GM18868 (cell line): ENCODE results near the gene NPR2.

Experiments used
- ATAC-seq: cut with Tn5 transposase; IDR thresholded peaks from one replicate; pipeline ENCODE4 v1.9.1; 2021; ENCODE audit warnings: mild to moderate bottlenecking, moderate library complexity; ENCODE audit not compliant: unreplicated experiment

NPR2 gene

DNA sequence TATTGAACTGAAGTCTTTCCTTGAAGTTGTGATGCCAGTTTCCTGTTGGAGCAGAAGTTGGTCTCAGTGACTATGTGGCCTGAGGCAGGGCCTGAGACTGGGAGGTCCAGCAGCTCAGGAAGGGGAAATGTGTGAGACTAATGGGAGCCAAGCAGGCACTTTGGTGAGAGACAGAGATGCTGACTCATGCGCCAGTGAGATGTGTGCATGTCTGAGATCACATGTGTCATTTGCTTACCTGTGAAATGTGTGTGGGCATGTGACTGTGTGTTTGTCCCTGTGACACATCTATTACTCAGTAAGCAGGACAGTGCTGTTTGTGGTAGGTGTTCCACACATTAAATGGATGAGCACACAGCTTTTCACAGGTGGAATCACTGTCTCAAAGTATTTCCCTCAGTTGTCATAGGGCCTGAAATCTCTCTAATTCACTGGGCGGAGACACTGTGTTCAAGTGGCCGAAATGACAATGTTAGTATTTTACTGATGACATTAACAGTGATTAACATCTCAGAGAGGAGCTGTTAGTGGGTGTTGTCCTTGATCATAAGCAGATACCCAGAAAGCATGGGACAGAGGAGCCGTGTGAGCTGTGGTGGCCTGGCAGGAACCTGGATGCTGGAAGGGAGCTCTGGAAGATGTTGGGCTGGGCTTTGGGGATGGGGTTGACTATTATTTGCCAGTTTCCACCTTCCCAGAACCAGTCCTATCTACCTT, 7.4 kb downstream of the NPR2 start:
- peak; percentile 62 for ATAC-seq

DNA sequence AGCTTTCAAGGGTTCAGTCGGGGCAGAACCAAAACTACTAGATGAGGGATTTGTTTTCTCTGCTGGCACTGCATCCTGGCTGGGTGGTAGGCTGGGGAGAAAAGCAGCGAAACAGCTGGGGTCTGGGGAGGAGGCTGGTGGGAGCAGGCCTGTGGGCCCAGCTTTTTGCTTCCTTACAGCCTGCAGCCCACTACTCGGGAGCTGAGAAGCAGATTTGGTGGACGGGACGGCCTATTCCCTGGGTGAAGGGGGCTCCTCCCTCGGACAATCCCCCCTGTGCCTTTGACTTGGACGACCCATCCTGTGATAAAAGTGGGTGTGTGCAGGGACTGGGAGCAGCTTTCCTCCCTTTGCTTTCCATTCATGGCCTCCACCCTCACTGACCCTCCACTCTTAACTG, 9.1 kb downstream of the NPR2 start:
- ATAC-seq, result no peak

DNA sequence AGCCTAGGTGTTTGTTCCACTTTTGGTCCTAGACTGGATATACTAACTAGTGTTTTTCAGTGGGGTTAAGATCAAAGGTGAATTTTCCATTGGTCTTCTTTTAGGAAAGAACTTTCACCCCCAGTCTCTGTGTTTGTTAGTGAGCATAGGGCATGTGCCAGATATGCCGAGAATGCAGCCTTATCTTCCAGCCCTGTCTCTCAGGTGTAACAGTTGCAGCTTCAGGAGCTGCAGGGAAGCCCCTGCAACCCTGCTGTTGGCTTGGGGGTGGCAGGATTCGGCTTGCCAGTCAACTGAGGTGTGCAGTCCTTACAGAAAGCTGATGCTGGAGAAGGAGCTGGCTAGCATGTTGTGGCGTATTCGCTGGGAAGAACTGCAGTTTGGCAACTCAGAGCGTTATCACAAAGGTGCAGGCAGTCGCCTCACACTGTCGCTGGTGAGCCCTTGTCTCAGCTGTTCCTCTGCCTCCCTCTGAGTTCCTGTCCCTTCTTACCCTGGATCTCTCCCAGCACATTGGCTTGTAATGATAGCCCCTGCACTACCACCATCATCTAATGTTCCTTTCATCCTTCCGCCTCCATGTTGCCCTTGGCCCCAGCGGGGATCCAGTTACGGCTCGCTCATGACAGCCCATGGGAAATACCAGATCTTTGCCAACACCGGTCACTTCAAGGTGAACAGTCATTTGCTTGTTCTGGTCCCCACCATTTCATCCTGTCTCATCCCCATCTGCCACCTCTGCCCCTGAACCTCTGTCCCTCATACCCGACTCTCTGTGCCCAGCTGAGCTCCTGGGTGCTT, 10.1 kb downstream of the NPR2 start:
- ATAC-seq, result no peak

DNA sequence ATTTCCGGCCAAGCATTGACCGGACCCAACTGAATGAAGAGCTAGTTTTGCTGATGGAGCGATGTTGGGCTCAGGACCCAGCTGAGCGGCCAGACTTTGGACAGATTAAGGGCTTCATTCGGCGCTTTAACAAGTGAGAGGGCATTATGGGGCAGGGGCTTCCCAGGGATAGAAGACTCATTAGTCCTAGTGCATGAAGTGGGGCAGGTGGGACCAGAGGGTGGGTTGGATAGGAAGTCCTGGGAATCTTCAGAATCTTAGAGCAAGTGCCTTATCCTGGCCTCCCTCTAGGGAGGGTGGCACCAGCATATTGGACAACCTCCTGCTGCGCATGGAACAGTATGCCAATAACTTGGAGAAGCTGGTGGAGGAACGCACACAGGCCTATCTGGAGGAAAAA, 14.7 kb downstream of the NPR2 start:
- ATAC-seq, result no peak

DNA sequence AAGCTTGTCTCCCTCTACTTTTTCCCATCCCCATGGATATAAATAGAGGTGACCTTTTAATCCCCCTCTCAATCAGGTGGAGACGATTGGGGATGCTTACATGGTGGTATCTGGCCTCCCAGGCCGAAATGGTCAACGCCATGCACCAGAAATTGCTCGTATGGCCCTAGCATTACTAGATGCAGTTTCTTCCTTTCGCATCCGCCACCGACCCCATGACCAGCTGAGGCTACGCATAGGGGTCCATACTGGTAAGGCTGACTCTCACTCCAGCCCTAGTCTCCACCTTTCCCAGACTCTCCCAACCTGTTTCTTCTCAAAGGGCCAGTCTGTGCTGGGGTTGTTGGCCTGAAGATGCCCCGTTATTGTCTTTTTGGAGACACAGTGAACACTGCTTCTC, 17.0 kb downstream of the NPR2 start:
- no peak for ATAC-seq

DNA sequence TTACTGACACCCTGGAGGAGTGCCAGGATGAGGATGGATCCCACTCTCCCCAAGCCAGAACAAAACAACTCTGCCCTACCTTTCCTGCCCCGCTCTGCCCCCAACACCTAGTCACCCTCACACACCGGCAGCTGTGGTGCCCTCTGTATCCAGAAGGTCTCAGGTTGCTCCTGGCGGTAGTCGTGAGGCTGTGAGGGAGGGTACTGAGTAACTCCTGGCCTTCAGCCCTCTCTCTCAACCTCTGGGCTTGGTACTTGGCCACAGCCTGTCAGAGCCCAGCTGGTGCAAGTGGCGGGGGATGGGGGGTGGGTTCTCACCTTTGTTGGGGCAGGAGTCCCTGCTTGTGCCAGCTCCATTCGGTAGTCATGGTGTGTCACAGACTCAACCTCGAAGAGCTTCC, 18.7 kb downstream of the NPR2 start:
- no peak for ATAC-seq

DNA sequence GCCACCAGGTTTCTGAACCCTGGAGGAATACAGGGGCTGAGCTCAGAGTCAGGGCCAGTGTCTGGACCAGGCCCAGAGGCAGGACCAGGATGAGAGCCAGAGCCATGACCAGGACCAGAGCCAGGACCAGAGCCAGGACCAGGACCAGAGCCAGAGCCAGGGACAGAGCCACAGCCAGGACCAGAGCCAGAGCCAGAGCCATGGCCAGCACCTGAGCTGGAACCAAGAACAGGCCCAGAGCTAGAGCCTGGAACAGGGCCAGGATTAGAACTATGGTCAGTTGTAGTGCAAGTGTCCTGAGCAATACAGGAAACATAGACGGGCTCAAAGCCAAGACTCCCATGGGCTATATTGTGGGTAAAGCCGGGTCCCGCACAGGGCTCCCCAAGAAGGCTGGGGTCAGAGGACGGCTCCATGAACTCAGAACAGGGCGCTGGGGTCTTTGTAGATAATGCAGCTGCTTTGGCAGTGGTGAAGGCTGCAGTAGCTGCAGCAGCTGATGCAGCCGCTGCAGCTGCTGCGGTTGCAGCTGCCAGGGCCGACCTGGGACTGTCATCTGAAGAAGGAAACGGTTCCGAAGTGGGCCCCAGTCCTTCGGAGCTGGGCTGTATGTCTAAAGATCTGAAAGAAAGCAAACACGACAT, 20.1 kb downstream of the NPR2 start:
- ATAC-seq, result no peak

DNA sequence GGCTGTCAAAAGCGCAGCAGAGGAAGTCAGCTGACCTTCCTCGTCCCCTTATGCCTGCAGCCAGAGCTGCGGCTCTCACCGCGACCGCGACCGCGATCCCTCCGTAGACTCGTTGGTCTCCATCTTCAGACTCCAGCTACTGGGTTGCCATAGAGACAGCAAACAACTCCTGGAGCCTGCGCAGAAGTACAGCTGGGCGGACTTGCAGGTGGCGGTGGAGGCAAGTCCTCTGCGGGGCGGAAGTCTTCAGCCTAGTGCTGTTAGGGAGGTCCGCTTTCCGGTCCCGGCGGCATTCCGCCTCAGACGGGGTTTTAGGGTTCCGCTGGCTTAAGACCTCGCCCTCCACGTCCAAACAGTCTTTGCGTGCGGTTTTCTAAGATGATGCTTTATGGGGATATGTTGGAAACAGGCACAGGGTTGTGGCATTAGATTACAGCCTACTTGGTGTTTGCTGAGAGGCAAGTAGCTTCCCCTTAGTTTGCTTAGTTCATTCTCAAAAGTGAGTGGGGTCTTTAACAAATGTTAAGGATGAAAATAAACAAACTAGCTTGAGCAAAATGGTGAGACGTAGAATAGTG, 20.7 kb downstream of the NPR2 start, which contains the start of gene SPAG8:
Gene SPAG8 (minus strand): TSS at position 238 of the 578 bp plus-strand sequence. CDS start 115 bp downstream, at position 123.
- peak; percentile 72 for ATAC-seq

DNA sequence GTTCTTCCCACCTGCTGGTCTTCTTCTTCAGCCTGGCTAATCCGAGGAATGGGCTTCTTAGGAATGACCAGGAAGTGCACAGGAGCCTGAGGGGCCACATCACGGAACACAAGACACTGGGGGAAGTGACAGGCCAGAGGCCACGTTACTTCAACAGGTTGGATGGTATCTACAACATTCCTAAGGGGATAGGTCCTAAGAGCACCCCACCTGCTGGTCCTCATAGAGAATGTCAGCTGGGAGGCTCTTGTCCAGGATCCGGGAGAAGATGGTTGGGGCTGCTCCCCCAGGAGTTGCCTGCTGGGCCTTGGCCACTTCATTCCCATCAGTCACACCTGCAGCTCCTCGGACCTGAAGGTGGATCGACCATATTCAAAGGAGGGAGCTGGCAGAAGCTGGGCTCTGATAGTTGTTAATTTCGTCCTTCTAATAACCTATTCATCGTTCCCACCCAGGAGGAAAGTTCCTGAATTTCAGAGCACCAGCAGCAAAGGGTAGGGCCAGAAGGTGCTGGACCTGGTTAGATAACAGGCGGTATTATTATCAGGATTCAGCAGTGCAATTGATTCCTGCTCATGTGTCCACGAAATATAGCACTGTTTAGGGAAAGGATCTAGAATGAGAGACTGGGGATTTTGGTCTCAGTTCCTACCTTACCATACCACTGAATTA, 22.2 kb downstream of the NPR2 start:
- no peak for ATAC-seq

DNA sequence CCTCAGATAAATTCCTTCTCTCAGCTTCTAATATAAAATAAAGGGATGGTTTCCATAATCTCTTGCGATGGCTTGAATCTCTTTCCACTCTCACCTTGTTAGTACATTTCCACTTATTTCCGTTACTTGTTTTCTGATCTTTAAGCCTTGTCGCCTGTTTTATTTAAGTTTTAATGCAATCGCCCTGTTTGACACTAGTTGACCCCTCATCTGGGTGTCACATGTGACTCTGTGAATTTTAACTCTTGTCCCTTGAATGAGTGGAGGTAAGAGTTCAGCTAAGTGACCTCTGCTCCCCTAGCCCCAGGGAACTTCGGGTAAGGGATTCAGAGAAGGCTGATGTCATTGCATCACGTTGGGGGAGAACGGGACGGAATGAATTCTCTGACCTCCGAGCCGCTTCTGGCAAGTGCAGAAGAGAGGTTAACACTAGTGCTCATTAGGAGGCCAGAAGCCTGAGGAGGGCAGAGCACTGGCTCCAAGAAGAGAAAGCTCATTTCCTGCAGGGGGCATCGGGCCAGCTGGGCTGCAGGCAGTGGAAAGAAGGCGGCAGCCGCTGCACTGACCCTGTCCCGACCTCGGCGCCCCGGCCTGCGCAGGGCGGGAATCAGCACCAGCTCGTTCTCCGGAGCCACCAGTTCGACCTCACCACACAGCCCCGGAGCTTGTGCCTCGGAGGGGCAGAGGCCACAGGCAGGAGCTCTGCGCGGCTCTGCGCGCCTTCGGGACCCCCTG, 22.9 kb downstream of the NPR2 start:
- peak; percentile 10 for ATAC-seq

DNA sequence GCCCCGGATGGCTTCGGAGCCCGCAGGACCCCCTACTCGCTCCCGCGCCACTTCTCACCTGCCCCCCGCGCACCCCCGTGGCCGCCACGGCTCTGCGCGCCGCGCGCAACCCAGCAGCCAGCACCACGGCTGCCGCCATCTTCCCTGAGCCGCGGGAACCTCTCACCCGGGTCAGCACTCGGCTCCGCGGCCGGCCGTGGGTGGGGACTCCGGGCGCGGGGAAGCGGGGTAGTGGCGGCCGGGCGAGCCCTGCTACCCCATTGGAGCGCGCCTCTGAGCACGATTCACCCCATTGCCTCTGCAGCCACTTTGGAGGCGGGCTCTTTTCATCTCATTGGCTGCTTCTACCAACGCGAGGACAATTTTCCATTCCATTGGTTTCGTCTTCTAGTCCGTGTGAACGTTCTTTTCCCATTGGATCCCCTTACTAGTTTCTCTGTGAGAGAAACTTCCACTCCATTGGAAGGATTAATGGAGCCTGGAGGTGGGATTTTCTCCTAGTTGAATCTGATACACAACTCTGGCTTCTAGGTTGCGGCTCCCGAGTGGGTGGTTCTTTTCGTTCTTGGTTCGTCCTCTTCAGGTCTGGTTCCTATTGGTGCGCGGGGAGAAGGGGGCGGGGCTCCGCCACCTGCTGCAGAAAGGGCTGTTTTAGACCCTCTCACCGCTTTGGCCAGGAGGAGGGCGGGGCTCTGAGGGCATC, 23.6 kb downstream of the NPR2 start, which contains the start of gene HINT2:
Gene HINT2 (minus strand): TSS at position 202 of the 703 bp plus-strand sequence. CDS start 63 bp downstream, at position 139.
- ATAC-seq, result peak; percentile 68

DNA sequence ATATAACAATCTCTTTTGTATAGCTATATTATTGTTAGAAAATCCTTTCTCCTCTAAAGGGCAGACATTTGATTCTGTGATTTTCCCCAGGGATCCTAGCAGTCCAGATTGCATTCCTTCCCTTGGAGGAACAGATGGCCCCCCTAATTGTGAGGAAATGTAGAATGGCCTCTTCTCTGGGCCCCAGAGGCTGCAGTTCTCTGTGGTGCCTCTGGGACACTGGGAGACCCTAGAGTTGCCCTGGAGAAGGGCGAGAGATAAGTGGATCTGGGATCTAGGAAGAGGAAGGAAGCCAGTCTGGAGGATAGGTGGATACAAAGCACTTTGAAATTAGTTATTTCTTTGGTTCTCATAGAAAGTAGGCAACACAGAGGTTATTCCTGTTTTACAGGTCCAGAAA, 25.3 kb downstream of the NPR2 start:
- ATAC-seq, result no peak

DNA sequence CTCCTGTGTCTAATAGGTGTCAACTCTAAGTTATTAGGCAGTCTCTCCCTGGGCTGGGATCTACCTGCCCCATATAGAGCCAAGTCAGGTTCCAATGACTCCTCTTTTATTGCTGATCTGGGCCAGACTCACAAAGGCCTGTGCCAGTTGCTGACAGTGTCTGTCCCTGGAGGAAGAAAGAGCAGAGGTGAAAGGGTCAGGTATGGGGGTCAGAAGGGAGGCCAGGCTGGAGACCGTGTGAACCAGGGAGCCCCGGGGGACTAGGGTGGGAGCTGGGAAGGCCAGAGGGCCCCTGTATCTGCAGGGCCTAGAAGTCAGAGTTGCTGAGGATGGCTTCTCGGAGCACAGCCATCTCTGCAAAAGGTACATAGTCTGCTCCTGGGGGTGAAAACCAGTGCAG, 26.9 kb downstream of the NPR2 start:
- ATAC-seq, result no peak

DNA sequence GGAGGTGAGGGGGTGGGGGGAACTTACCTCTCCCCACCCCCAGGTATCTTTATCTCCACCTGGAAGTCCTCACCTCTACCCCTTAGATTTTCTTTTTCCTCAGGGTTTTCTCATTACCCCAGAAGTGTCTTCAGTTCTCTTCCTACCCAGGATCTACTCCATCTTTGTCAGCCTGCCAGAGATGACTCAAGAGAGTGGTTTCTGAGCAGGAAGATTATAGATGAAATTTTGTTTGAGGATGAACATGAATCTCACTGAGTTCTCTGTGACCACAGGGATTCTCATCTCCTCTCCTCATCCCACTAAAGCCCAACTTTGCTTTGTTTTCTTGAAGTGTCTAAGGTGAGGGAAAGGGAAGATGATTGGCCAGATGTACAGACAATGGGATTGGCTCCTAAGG, 28.7 kb downstream of the NPR2 start:
- ATAC-seq, result no peak

DNA sequence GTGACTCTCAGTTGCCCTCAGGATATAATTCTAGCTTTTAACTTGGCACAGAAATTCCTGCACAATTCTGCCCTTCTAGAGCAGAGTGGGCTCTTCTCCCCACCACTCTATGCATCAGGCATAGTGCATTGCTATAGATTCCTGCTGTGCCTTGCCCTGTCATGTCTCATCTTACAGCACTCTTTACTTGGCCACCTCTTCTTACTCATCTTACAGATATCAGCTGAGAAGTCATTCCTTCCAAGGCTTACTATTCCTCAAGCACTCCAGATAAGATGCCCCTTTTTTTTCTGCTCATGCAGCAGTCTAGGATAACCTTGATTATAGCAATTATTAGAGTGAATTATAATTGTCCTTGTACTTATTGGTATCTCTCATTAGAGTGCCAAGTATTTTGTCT, 31.5 kb downstream of the NPR2 start:
- no peak for ATAC-seq

DNA sequence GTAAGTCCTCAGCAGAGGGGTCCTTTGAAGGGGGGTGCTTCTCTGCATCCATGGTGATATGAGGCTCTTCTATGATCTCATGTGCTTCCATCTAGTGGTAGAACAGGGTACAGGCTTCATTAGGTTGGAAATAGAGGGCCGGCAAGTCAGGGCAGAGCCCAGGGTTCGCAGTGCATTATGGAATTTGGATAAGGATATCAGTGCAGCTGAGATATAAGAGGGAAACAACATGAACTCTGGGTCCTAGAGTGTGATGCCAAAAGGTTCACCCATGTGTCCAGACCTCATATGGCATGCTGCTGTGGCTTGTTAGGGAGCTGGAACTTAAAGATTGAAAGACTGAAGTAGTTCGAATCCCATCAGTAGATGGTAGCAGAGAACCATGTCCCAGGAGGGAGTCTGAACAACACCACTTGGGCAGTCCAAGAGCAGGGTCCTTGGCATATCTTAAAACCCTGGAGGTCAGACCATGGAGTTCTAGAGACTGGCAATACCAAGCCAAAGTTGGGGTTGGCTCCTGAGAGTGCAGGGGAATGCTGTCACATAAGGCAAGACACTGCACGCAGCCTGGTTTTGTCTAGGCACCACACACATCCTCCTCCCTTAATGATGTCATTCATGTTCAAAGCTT, 34.8 kb downstream of the NPR2 start:
- peak; percentile 52 for ATAC-seq

DNA sequence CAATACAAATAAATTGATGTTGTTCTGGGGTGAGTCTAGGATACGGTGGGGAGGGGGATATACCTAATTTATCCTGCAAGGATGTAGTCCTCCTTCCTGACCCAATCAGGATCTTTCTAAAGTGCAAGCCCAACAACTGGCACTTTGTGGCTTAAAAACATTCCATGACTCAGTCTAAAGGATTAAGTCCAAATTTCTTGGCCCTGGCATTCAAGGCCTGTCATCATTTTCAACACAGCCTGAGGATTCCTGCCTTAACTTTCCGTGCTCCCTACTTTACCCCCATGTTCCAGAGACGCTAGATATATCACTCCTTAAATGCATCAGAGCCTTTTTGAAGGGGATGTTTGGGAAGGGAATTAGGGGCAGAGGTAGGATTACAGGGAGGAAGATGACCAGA, 36.1 kb downstream of the NPR2 start:
- no peak for ATAC-seq

DNA sequence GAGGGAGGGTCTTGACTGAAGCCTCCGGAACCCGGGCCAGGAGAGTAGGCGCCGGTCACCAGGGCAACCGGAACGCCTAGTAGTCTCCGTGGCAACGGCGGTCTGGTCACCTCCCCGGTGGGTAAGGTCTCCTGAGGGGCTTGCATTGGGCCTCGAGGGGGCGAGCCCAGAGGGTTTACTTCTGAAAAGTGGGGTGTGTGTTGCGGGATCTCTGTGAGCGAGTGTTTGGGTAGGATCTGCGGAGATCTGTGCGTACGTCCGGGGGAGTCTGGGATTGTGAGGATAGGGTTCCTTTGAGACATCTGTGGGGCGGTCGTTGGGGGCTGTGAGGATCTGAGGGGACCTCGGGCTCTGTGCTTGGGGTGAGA, 37.3 kb downstream of the NPR2 start, which contains the start of gene FAM221B:
Gene FAM221B (minus strand): TSS at position 17 of the 368 bp plus-strand sequence. CDS start 2,571 bp downstream, outside the sequence.
- ATAC-seq, result no peak
